ENCODE results near the gene MYO7B.

MYO7B gene

DNA sequence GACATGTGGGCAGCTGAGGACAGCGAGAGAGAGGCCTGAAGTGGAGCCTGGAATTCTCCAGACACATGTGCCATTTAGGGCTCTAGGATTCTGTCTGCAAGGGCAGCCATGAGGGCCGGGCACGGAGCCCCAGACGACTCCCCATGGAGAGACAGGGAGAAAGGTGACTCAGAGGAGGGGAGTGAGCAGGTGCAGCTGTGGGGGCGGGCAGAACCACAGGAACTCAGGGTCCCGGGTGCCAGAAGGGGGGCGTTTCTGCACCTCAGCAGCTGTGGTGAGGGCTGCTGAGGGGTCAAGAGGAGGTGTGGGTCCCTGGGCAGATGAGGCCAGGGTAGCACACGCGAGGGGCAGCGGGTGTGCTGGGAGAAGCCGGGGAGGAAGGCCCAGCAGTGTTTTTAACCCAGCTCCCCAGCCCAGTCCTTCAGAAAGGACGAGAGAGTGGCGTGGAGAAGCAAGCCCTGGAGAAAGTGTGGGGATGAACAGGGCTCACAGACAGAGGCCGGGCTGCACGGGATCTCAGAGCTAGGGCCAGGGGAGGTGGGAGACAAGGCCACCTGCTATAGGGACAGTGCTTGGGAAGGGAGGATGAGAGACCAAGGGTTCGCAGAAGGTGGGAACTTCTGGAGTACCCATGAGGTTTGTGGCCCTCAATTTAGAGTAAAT is 118.1 kb downstream of the MYO7B start:
- POLR2A ChIA-PET: interaction anchor here (0.5 kb wide), 1 partner anchor 103 kb away, joined by 9 read pairs; no protein-coding TSS in a partner anchor
- TF ChIP-seq, protein P1, sequence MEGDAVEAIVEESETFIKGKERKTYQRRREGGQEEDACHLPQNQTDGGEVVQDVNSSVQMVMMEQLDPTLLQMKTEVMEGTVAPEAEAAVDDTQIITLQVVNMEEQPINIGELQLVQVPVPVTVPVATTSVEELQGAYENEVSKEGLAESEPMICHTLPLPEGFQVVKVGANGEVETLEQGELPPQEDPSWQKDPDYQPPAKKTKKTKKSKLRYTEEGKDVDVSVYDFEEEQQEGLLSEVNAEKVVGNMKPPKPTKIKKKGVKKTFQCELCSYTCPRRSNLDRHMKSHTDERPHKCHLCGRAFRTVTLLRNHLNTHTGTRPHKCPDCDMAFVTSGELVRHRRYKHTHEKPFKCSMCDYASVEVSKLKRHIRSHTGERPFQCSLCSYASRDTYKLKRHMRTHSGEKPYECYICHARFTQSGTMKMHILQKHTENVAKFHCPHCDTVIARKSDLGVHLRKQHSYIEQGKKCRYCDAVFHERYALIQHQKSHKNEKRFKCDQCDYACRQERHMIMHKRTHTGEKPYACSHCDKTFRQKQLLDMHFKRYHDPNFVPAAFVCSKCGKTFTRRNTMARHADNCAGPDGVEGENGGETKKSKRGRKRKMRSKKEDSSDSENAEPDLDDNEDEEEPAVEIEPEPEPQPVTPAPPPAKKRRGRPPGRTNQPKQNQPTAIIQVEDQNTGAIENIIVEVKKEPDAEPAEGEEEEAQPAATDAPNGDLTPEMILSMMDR (IDR thresholded peaks at IDR 0.05; ENCODE audit: control extremely low read depth, extremely low read depth, low read depth, missing control alignments): no peak
- DNase-seq (ENCODE audit: extremely low spot score): no peak
- CTCF ChIA-PET: interaction anchor here (1.7 to 2.9 kb wide), 3 partner anchors 14 to 457 kb away, joined by 4 to 27 read pairs (median 12); no protein-coding TSS in a partner anchor

DNA sequence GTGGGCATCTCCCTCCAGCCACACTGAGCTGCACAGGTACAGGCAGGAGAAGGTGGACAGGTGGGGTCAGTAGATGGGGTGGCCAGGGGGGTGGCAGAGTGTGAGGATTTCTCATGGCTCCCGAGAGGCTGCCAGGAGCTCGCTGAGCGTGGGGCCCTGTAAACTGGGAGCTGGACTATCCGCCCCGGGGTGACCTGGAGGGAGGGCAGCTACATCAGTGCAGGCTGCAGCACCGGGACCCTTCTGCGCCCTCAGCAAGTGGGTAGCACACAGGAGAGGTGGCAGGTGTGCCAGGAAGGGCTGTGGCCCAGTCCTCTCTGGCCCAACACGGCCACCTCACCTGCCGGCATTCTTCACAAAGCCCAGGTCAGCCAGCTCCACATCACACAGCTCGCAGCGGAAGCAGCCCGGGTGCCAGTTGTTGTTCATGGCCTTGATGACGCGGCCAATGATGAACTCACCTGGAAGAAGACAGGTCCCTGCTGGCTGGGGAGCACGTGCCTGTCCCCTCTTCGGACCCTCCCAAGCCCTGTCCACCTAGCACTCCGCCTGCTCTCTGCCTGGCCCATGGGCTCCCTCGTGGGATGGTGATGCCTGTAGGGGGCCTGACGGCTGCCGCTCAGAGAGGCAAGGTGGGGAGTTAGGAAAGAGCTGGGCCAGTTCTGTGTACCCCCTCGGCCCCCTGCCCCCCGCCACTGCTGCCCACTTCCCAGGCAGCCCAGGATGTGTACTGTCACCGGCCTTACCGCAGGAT is 118.8 kb downstream of the MYO7B start:
- no peak for DNase-seq (ENCODE audit: extremely low spot score)
- POLR2A ChIA-PET: interaction anchor here (0.5 kb wide), 1 partner anchor 104 kb away, joined by 9 read pairs; no protein-coding TSS in a partner anchor
- CTCF ChIA-PET: interaction anchor here (0.8 to 2.9 kb wide), 4 partner anchors 14 to 457 kb away, joined by 3 to 27 read pairs (median 8); no protein-coding TSS in a partner anchor
- TF ChIP-seq, protein P1 (IDR thresholded peaks at IDR 0.05; ENCODE audit: control extremely low read depth, extremely low read depth, low read depth, missing control alignments): no peak

DNA sequence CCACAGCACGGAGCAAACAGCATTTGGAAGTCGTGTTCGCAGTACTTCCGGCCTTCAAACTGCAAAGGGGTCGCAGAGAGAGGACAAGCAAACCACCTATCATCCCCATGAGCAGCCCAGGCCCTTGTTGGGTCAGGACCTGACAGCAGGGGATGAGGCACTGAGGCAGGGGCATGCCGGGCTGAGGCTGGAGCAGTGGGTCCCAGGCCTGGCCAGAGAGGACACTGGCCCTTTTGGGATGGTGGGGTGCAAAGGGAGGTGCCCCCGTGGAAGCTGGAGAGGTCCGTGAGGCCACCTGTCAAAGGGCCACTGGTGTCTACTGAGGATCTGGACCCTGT is 119.3 kb downstream of the MYO7B start:
- no peak for DNase-seq (ENCODE audit: extremely low spot score)
- ChIA-PET POLR2A (no interaction called here), CTCF (interaction anchor here (0.8 to 2.9 kb wide), 3 partner anchors 15 to 457 kb away, joined by 3 to 27 read pairs (median 3); no protein-coding TSS in a partner anchor)
- TF ChIP-seq, protein P1 (IDR thresholded peaks at IDR 0.05; ENCODE audit: control extremely low read depth, extremely low read depth, low read depth, missing control alignments): no peak

DNA sequence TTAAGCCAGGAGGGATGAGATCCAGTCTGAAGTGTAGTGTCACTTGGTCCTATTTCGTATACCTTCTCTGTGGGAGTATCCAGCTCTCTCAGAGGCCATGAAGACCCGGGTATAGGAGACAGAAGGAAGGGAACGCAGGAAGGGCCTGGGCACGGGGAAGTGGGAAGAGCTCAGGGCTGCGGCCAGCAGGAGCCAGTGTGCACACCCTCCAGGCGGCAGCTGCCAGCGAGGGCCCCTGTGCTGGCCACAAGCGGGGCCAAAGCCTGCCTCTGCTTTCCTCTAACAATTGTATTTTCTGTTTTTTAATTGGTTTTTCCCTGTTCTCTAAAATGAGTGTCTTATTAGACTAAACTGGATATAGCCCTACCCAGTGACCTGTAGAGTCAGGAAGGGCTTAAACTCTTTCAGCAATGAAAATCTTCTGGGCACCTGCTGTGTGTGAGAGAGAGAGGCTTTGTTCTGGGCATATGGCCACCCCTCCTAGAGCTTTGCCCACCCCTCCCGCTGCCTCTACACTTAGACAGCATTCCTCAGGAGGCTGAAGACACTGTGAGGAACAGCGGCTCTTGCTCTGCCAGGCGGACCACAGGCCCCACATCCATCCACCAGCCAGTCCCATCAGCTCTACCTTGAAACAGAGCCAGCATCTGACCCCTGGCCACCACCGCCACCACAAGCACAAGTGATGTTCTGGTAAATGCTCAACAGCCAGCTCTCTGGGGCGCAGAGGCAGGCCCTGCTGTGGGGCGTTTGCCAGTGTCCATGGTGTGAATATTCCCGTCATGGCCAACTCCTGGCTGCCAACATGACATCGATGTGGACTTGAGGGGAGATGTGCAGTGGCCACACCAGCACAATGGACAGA is 120.0 kb downstream of the MYO7B start:
- TF ChIP-seq, protein P1 (IDR thresholded peaks at IDR 0.05; ENCODE audit: control extremely low read depth, extremely low read depth, low read depth, missing control alignments): no peak
- CTCF ChIA-PET: interaction anchor here (1.0 to 1.1 kb wide), 2 partner anchors 15 to 64 kb away, joined by 3 to 5 read pairs; no protein-coding TSS in a partner anchor
- no peak for DNase-seq (ENCODE audit: extremely low spot score)
- POLR2A ChIA-PET: no interaction called here

DNA sequence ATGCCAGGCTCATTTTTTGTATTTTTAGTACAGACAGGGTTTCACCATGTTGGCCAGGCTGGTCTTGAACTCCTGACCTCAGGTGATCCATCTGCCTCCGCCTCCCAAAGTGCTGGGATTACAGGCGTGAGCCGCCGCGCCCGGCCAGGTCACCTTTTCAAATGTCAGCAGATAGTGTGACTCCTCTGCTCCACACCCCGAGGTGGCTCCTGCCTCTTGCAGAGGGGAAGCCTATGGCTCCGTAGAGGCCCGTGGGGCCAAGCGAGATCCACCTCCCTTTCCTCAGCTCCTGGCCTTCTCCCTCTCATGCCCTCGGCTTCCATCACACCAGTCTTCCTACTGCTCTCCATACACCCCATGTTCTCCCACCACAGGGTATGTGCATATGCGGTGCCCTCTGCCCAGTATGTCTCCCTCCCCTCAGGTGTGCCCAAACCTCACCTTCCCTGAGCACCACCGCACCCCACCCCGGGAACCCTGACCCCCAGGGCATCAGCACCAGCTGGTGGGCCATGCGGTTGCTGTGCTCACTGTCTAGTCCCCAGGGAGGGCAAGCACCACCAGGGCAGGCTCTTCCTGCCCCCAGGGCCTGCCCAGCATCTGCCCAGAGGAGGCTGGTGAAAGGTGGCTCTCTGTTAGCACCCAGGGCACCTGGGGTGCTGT is 121.2 kb downstream of the MYO7B start:
- DNase-seq (ENCODE audit: extremely low spot score): no peak
- ChIA-PET POLR2A (no interaction called here), CTCF (interaction anchor here (2.5 kb wide), 1 partner anchor 65 kb away, joined by 9 read pairs; no protein-coding TSS in a partner anchor)
- TF ChIP-seq, protein P1 (IDR thresholded peaks at IDR 0.05; ENCODE audit: control extremely low read depth, extremely low read depth, low read depth, missing control alignments): no peak

Measured in GM10248 (cell line).